Neural cell (in vitro differentiated cells): Measurements from ENCODE around the gene CD4. TPM values are rescaled to one million over a fixed set of nuclear protein-coding genes. Genes with fewer than 3 reads are reported as not detected.

ENCODE experiments used
- H2AFZ ChIP-seq: fragments of 200-600, 300-800 bp; sonication (generic), shearing (Covaris generic); 2 replicates; pipeline ENCODE4 v1.6.0; 2014; ENCODE audit warnings: low read depth, mild to moderate bottlenecking, antibody characterized with exemption, low read length, moderate library complexity
- H3F3A ChIP-seq: fragments of 200-600 bp; shearing (Covaris generic); 2 replicates; pipeline ENCODE4 v1.6.1; 2016; ENCODE audit warnings: mild to moderate bottlenecking, moderate library complexity, mixed read lengths, antibody characterized with exemption, low read length; ENCODE audit not compliant: insufficient read depth, poor library complexity, severe bottlenecking
- H3K27ac ChIP-seq: fragments of 200-600, 300-800 bp; sonication (generic), shearing (Covaris generic); 2 replicates; pipeline ENCODE4 v1.5.1; 2014; ENCODE audit warnings: mild to moderate bottlenecking, low read length, moderate library complexity
- H3K27me3 ChIP-seq: fragments of 300-800, 200-600 bp; sonication (generic), shearing (Covaris generic); 2 replicates; pipeline ENCODE4 v1.6.0; 2014; ENCODE audit warnings: mild to moderate bottlenecking, low read depth, low read length, moderate library complexity; ENCODE audit not compliant: insufficient read depth
- H3K36me3 ChIP-seq: fragments of 300-800, 200-600 bp; sonication (generic), shearing (Covaris generic); 2 replicates; pipeline ENCODE4 v1.5.1; 2014; ENCODE audit warnings: mild to moderate bottlenecking, antibody characterized with exemption, low read length, moderate library complexity; ENCODE audit not compliant: insufficient read depth
- H3K4me2 ChIP-seq: fragments of 300-800, 200-600 bp; sonication (generic), shearing (Covaris generic); 2 replicates; pipeline ENCODE4 v1.6.0; 2014; ENCODE audit warnings: mild to moderate bottlenecking, low read length
- H3K4me3 ChIP-seq: fragments of 300-800, 200-600 bp; sonication (generic), shearing (Covaris generic); 2 replicates; pipeline ENCODE4 v1.5.1; 2014; ENCODE audit warnings: mild to moderate bottlenecking, low read length, moderate library complexity
- H3K79me2 ChIP-seq: fragments of 200-600 bp; shearing (Covaris generic); replicated peaks from 2 replicates; pipeline ENCODE4 v1.6.0; 2014; ENCODE audit warnings: mild to moderate bottlenecking, low read length, moderate library complexity; ENCODE audit not compliant: insufficient read depth
- H3K9ac ChIP-seq: fragments of 300-800, 200-600 bp; sonication (generic), shearing (Covaris generic); 2 replicates; pipeline ENCODE4 v1.6.1; 2016; ENCODE audit warnings: mild to moderate bottlenecking, low read length, mixed read lengths
- H3K9me2 ChIP-seq: fragments of 200-600 bp; shearing (Covaris generic); 2 replicates; pipeline ENCODE4 v1.6.1; 2016; ENCODE audit warnings: mild to moderate bottlenecking, low read length, mixed read lengths; ENCODE audit not compliant: insufficient read depth
- H3K9me3 ChIP-seq: fragments of 200-600, 300-800 bp; sonication (generic), shearing (Covaris generic); 2 replicates; pipeline ENCODE4 v1.6.1; 2016; ENCODE audit warnings: mild to moderate bottlenecking, mixed run types, low read length, moderate library complexity, mixed read lengths
- H4K20me1 ChIP-seq: fragments of 200-600 bp; shearing (Covaris generic); 2 replicates; pipeline ENCODE4 v1.6.1; 2016; ENCODE audit warnings: mild to moderate bottlenecking, mixed run types; ENCODE audit not compliant: insufficient read depth
- CTCF ChIP-seq: fragments of 450-650 bp; IDR thresholded peaks from 2 replicates; pipeline ENCODE4 v1.5.1; 2014; ENCODE audit warnings: antibody characterized with exemption, mild to moderate bottlenecking, moderate library complexity; ENCODE audit not compliant: poor library complexity, severe bottlenecking
- EP300 ChIP-seq: fragments of 450-650 bp; conservative IDR thresholded peaks from 2 replicates; pipeline ENCODE4 v1.6.1; 2014; ENCODE audit warnings: antibody characterized with exemption, mild to moderate bottlenecking, moderate library complexity; ENCODE audit not compliant: poor library complexity, severe bottlenecking
- EZH2 ChIP-seq: fragments of 200-600, 300-800 bp; shearing (Covaris generic), sonication (generic); IDR thresholded peaks from 2 replicates; pipeline ENCODE4 v1.6.1; 2014; ENCODE audit warnings: antibody characterized with exemption, low read length, borderline replicate concordance, mild to moderate bottlenecking; ENCODE audit not compliant: insufficient read depth, poor library complexity, severe bottlenecking
- MXI1 ChIP-seq: fragments of 450-650 bp; conservative IDR thresholded peaks from 2 replicates; pipeline ENCODE4 v1.6.1; 2014; ENCODE audit warnings: antibody characterized with exemption, mild to moderate bottlenecking; ENCODE audit not compliant: poor library complexity, severe bottlenecking
- POLR2AphosphoS5 ChIP-seq: IDR thresholded peaks from 2 replicates; pipeline ENCODE4 v1.6.1; 2012
- RAD21 ChIP-seq: fragments of 450-650 bp; conservative IDR thresholded peaks from 2 replicates; pipeline ENCODE4 v1.6.1; 2014; ENCODE audit warnings: antibody characterized with exemption, mild to moderate bottlenecking, moderate library complexity
- REST ChIP-seq: IDR thresholded peaks from 2 replicates; pipeline ENCODE4 v1.6.1; 2012; ENCODE audit warnings: borderline replicate concordance
- SMC3 ChIP-seq: fragments of 450-650 bp; conservative IDR thresholded peaks from 2 replicates; pipeline ENCODE4 v1.6.1; 2014; ENCODE audit warnings: antibody characterized with exemption, mild to moderate bottlenecking, moderate library complexity; ENCODE audit not compliant: poor library complexity
- TAF1 ChIP-seq: IDR thresholded peaks from 2 replicates; pipeline ENCODE4 v1.6.1; 2012; ENCODE audit warnings: low read depth
- polyA plus RNA-seq: library from polyadenylated mRNA; depleted of rRNA; stranded (reverse); fragments of >200 nt; gene quantifications from 2 replicates; pipeline ENCODE4 v1.2.3, GENCODE V29; 2014

Gene CD4
- polyA plus RNA-seq, 1 donor from 2014 or later, result not detected

GRCh38 chr12:6766651-6767349 lies 22.5 kb upstream of the CD4 start:
- Histone ChIP-seq H3K9me3 (no peaks in the 10 kb centered on the region), H3K9ac (peak overlapping the region; percentile 99), H3K4me3 (peak overlapping the region; percentile 87), H3K36me3 (peaks cover 4% of the 10 kb centered on the region), H3F3A (peaks cover 10% of the 10 kb centered on the region), H3K79me2 (peaks cover 78% of the 10 kb centered on the region), H4K20me1 (peaks cover 33% of the 10 kb centered on the region), H3K27me3 (no peaks in the 10 kb centered on the region), H3K9me2 (no peaks in the 10 kb centered on the region), H3K27ac (peak overlapping the region; percentile 100), H3K4me2 (no peak overlapping the region), H2AFZ (no peak overlapping the region)
- peak; percentile 4 for TF ChIP-seq EP300
- TF ChIP-seq RAD21, result peak; percentile 48
- no peak for TF ChIP-seq EZH2
- peak; percentile 19 for TF ChIP-seq REST
- no peak for TF ChIP-seq TAF1
- TF ChIP-seq CTCF, result peak; percentile 69
- no peak for TF ChIP-seq POLR2AphosphoS5
- peak; percentile 13 for TF ChIP-seq MXI1
- TF ChIP-seq SMC3, result peak; percentile 50

GRCh38 chr12:6767353-6768319 lies 21.7 kb upstream of the CD4 start:
- TF ChIP-seq EZH2 (no peak), SMC3 (peak; percentile 26), EP300 (no peak), RAD21 (peak; percentile 17), MXI1 (peak; percentile 93), POLR2AphosphoS5 (peak; percentile 81), CTCF (no peak), TAF1 (peak; percentile 26), REST (peak; percentile 59)
- Histone ChIP-seq H3K4me2 (peak overlapping the region; percentile 74), H3F3A (peaks cover 10% of the 10 kb centered on the region), H3K36me3 (peaks cover 4% of the 10 kb centered on the region), H2AFZ (no peak overlapping the region), H3K9me2 (no peaks in the 10 kb centered on the region), H3K79me2 (peaks cover 71% of the 10 kb centered on the region), H3K27me3 (no peaks in the 10 kb centered on the region), H4K20me1 (peaks cover 33% of the 10 kb centered on the region), H3K27ac (peak overlapping the region; percentile 100), H3K4me3 (peak overlapping the region; percentile 87), H3K9me3 (no peaks in the 10 kb centered on the region), H3K9ac (peak overlapping the region; percentile 99)
